ENCODE results near the gene CYP1B1. TPM values are rescaled to one million over a fixed set of nuclear protein-coding genes. Genes with fewer than 3 reads are reported as not detected.
"Not testable (repeated sequence)": the region's sequence is repeated elsewhere in the genome, so short reads cannot be mapped to it uniquely, and the experiment has no call there.

The CYP1B1 gene
- 13.5 and 17.7 TPM in 2 replicates for total RNA-seq (2014; rRNA removed; shearing (Covaris generic))

DNA sequence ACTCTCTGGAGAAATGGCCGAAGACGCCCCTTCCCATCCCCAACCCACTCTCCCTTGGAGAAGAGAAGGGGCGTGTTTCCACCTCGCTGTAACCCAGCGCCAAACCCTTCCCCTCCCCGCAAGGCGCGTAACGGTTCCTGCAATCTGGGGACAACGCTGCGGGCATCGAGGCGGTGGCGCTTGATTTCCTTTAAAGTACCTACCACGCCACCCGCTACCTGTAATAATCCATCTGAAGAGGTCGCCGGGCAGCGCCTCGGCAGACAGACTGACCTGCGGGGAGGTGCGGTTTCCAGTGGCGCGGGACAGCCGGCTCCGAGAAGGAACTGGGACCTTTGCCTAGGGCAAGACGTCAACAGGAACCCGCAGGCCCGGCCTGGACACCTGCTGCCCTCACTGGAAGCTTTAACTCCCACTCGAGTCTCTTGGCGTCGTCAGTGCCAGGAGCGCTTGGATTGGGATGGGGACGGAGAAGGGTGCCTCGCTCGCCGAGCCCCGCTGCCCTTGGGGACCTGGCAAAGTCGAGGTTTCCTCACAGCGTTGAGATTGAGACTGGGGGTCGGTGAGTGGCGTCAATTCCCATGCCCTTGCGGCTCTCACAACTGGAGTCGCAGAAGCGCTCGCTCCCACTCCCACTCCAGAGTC is at the start of gene CYP1B1:
TSS of gene CYP1B1 (minus strand) at position 645 of the 645 bp plus-strand sequence. CDS start 763 bp downstream, outside the sequence.
- peak; percentile 26 for DNase-seq (ENCODE audit: low spot score)

DNA sequence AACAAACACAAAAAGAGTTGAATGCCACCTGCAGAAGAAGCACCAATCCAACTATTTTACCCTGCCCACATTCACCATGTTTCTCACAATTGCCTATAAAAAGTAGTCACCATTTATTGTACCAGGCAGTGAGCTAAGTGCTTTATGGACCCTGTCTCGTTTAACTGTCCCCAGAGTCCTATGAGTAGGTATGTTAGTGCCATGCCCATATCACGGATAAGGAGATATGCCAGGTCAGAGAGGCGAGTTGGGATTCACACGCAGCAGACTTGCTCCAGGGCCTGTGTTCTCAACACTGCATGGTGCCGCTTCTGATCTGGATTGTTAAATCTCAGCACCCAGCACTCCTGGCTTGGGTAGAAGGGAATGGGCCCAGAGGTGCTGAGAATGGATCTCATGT is 49.1 kb upstream of the CYP1B1 start:
- DNase-seq (ENCODE audit: low spot score) = no peak

DNA sequence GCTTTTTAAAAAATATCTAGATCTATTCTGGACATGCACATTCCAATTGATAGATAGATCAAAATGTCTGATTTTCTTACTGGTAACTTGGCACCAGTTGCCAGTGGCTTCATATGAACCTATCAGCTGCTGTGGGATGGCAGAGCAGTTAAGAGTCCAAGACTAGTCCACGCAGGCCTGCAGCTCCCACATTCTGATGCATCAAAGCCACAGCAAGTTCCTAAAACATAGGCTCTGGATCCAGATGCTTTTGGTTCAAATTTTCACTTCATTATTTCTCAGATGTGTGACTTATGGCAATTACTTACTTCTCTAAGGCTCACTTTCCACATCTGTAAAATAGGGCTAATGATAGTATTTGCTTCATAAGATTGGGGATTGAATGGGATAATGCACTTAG is 48.0 kb upstream of the CYP1B1 start:
- no peak for DNase-seq (ENCODE audit: low spot score)

DNA sequence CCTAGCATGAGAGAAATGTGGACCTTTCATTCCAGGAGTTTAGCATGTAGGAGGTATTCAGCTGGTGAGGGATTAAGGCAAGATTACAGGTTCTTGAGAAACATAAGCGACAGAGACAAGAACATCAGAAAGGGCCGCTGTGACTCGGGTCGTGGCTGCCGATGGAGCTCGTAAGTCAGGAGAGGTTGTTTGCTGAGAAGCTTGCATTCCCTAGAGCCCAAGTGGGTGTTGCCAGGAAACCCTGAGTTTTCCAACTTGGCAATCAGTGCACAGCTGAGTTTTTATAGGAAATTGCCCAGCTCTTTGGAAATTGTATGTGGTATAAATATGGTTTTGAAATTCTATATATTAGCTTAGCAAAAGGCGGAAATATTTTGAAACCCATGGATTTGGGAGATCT is 46.4 kb upstream of the CYP1B1 start:
- no peak for DNase-seq (ENCODE audit: low spot score)

DNA sequence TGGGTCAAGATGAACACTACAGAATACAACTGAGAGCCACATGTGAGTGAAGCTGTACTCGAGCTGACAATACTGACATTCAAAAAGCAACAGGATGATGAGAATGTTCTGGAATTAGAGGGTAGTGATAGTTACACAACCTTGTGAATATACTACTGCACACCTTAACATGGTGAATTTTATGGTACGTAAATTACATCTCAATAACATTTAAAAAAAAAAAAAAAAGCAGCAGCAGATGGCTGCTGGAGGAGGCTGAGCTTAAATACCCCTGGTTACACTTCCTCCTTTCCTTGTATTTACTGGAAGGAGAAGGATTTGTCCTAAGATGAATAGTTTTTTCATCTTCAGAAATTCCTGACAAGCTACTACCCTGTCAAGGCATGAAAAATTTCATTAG is 45.5 kb upstream of the CYP1B1 start:
- DNase-seq (ENCODE audit: low spot score) = no peak

DNA sequence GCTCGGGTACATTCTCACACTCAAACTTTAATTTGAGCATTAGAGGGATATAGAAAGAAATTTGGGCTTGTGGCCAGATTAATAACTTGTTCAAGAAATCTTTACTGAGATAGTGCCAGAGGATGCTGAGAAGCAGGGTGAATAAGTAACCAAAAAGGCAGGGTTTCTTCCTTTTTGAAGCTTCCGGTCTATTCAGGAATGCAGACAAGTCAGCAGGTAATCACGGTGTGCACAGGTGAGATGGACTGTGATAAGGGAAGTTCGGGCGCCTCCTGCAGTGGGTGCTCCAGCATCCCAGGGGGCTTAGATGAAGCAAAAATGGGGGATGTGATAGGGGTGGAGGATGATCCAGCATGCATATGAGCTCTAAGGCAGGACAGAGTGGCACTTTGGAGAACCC is 44.9 kb upstream of the CYP1B1 start:
- DNase-seq (ENCODE audit: low spot score) = peak; percentile 26

DNA sequence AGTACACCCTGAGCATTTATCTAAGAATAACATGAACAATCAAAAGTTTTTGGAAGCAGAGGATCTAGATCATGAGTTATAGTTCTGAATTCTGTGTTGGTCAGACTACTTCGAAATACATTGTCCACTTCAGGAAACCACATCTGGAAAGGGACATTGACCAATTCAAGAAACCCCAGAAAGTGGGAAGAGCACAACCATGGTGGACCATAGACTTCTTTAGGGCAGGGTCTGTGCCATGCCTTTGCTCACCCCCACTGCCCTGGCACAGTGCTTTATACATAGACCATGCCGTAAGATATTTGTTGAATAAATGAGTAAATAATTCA is 44.3 kb upstream of the CYP1B1 start:
- no peak for DNase-seq (ENCODE audit: low spot score)

DNA sequence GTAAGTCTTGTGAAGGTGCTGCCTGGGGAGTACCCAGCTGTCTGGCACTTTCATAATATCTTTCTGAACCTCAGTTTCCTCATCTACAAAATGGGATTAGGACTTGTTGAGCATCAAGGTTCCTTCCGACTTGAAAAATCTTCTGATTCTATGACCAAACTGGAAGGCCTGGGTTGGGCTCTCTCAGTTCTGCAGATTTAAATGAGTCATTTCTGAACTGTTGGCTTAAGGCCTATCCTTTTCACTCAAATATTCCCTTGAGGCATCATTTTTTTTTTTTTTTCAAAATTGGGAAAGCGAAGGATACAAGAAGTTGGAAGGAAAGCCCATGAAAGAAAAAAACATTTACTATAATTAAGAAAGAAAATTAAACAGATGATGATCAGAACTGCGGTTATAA is 40.8 kb upstream of the CYP1B1 start:
- no peak for DNase-seq (ENCODE audit: low spot score)

DNA sequence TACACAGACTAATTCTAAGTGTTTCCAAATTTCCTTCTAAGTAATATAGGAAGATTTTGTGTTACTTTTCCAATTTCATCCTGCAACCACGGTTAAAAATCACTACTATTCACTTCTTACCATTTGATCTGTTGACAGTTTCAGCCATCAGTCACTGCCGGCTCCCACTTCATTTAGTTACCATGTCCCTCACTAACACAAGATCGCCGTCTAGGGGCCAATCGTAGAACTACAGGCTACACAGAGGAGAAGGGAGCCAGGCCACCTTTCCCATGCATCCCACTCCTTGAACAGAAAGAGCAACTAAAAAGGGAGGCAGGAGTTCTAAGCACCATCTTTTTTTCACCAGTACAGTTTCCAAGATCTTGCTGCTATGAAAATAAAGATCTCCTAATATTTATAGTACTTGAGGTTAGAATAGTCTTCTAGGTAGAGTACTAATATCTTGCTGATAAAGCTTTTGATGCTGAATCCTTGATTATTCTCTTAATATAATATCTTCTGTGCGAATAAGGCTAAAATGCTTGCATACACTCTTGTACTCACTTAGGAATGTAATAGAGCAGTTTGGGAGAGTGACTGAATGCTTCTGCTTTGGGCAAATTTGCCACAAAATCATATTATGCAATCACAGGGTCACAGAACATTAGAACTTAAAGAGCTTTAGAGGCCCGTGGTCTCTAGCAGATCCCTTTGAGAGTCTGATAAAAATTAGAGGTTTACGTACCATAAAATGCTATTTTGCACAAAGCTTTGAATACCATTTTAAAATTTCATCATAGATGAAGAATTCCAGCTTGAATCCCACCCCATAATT is 39.5 kb upstream of the CYP1B1 start:
- DNase-seq (ENCODE audit: low spot score) = peak; percentile 98

DNA sequence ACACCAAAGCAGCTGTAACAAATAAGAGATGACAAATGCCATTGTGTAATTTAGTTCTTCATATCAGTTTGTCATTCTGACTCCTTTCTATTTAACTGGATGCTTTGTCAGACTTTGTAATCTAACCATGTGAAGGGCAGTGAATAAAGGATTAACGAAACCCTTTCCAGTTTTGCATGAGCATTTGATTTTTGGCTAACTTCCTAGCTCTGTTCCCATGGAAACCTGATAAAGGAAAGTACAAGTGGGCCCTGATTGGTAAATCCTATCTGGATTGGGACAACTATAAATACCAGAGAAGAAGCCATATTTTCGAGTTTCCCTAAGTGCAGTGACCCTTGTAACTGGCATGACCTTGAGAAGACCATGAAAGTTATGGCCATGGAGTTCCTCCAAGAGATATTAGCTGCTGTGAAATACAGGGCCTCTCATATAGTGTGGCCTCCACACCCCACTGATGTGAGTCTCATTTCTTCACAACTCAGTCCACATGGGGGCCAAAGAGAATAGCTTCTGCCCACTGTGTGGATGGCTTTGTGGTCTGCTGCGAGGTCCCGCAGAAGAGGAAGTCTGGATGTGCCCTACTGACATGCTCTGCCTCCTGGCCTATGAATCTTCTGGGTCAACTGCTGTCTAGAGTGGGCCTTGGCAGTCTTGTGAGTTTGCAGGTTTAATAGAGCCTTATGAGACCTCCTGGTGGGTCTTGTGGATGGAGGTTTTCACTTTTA is 38.2 kb upstream of the CYP1B1 start:
- no peak for DNase-seq (ENCODE audit: low spot score)

DNA sequence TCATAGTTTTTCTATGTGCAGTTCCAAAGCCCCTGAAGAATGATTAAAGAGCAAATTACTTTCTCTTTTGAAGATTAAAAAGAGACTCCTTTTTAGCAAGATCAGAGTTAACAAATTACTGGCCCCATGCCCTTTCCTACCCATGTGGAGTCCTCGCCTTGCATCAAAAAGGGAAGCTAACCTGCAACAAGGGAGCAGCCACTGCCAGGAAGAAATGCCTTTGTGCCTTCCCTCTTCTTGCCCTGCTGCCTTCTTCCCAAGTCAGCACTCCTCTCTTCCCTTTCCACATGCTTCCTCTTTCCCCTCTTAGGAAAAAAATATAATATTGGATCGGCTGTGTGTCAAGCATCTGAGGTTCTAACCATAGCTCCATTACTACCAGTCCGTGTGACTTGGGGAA is 37.1 kb upstream of the CYP1B1 start:
- no peak for DNase-seq (ENCODE audit: low spot score)

DNA sequence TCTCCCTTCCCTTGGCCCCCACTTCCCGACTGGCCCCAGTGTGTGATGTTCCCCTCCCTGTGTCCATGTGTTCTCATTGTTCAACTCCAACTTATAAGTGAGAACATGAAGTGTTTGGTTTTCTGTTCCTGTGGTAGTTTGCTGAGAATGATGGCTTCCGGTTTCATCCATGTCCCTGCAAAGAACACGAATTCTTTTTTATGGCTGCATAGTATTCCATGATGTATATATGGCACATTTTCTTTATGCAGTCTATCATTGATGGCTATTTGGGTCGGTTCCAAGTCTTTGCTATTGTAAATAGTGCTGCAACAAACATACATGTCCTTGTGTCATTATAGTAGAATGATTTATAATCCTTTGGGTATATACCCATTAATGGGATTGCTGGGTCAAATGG is 35.4 kb upstream of the CYP1B1 start:
- DNase-seq (ENCODE audit: low spot score) = not testable (repeated sequence)

DNA sequence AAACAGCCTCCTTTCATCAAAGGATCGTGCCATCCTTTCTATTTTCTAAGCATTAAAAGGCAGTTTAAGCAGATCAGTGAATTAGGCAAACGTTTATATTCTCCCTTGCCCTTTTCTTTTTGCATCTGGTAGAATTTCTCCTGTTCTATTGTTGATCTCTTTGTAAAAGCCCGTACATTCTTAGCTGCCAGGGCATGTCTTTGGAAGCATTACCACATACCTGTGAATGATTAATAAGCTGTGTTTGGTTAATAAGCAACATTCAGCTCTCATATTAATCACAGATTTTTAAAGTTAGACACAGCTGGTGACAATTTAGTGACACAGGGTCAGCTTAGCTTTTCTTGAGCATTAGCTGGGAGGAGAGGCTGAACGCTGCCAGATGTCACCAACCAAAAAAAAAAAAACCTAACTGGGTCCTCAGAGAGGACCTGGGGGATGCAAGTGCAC is 33.8 kb upstream of the CYP1B1 start:
- DNase-seq (ENCODE audit: low spot score) = peak; percentile 91

DNA sequence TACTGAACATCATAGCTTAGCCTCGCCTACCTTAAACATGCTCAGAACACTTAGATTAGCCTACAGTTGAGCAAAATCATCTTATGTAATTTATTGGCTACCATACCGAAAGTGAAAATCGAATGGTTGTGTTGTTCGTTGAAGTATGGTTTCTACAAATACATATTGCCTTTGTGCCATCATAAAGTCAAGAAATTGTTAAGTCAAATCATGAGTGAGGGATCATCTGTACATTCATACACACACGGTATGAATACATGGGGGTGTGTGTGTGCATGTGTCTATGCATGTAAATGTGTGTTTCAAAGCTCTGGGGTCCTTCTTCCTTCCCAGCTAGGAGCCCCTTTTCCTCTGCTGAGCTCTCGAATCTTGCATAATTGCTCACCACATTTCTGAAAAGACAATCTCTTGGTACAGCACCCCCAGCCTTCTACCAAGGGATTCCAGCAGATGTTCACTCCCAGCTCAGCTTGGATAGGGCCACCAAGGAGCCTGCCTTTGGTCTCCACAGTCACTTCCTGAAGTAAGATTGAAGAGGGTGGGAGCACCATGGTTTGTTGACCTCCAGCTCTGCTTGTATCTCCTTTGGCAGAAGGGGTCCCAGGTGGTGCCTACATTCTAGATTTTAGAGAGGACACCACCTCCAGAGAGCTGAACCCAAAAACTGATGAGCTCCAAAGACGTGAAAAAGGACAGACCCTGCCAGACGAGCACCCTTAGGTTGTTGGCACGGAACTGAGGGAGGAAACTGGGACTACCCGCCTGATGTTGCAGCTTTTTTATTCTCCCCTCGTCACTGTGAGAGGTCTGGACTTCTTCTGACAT is 33.2 kb upstream of the CYP1B1 start:
- DNase-seq (ENCODE audit: low spot score) = no peak

DNA sequence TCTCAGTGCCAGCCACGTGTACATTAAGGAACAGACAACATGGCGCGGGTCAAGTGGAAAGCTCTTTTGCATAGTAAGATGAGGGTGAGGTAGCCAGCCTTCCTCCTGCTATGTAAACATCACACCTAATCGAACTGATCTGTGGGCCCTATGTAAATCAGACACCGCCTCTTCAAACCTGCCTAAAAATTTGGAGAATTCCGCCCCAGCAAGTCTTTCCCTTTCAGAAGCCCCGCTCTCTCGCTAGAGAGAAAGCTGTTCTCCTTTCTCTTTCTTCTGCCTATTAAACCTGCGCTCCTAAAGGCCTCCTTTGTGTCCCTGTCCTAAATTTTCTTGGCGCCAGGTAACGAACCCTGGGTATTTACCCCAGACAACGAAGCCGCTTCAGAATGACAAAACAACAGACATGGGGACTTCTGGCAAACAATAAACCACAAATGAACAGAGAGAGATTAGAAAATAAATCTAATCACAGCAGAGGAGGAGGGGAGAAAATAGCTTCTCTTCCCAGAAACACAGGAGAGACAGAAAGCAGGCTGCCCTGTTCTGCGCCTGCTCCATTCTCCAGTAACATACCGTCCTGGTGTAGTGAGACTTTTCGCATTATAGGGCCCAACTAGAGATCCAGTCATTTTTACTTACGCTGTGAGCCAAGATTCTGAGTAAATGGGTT is 31.9 kb upstream of the CYP1B1 start:
- no peak for DNase-seq (ENCODE audit: low spot score)

DNA sequence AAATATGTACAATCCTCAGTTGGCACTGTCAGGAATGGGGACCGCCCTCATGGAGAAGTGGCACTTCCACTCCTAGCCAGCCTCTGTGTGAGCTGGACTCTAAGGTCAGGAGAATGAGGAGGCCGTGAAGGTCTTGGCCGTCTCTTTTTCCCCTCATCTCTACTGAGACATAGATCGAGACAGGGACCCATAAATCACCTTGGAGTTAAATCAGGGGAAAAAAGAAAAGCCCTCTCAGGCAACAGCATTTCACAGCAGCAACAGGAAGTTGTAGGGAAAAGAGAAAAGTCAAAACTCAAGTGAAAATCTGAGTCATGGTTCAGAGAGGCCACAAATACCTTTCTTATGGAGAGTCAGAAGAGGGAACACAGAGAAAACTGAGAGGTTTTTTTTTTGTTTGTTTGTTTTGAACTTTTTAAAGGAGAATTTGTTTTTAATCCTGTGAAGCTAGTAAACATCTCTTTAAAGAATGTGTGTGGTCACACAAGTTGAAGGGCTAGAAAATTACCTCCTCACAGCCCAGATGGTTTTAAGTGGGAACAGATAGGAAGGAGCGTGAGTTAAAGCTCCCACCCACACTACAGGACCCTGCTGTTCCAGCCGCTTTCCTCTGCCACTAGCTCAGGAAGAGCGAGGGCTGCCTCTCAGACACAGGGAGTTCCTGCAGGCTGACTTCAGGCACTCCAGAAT is 30.6 kb upstream of the CYP1B1 start:
- DNase-seq (ENCODE audit: low spot score) = peak; percentile 71

DNA sequence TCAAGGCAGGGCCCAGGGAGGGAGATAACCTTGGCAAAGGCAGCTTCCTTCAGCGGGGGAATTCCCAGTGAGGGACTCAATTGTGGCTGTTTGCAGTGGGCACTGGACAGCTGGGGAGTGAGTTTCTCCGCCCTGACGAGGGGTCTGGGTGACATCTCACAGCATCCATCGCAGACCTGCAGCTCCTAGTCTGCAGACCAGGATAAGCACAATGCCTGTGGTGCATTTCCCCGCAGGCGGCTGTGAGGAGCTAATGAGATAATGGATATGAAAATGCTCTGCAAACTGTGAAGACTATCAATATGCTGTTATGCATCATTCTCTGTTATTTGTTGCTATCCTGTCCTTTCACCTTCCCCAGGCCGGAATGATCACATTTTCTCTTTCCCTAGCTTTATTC is 30.0 kb upstream of the CYP1B1 start:
- DNase-seq (ENCODE audit: low spot score) = no peak

DNA sequence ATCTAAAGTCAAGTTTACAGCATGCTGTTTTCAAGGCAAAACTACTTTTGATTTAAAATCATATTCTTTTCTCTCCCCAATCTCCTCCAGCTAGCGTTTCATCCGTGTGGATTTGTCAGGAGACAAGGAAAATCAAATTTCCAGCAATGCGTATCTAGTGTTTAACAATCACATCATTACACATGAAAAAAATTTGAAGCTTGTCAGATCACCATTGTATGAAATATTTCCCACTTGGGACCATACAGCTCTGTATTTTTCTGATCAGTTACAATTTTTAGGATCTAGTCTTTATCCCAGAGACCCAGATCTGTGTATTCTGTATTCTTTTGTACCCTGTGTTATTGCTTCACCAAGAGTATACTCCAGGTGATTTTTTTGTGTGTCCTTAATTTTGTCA is 28.6 kb upstream of the CYP1B1 start:
- DNase-seq (ENCODE audit: low spot score) = no peak

DNA sequence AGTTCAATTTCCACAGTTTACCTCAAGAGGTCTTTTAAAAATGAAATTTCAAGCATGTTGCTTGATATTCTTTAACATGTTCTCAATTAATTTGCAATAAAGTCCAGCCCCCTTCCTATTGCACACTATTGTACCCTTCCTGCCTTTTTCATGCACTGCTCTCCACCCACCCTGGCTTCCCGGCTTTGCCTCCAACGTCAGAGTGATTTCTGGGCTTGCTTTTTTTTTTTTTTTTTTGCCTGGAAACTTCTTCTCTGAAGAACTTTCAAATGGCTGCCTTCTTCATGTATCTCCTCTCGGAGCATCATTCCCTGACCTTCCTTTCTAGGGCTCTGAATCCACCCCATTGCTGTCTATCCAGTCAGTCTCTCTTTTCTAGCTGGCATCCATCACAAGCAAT is 24.4 kb upstream of the CYP1B1 start:
- DNase-seq (ENCODE audit: low spot score) = no peak
